NB4 (cell line): ENCODE measurements around the gene ARHGEF7.

Experiments
- DNase-seq: peaks from one replicate; pipeline ENCODE4 v3.0.0; 2010; ENCODE audit warnings: low read depth
- H3K4me3 ChIP-seq: one replicate; pipeline ENCODE4 v1.5.1; 2011; ENCODE audit warnings: mild to moderate bottlenecking, low read depth, low read length, moderate library complexity
- CTCF ChIP-seq: IDR thresholded peaks from one replicate; pipeline ENCODE4 v1.5.1; 2012; ENCODE audit warnings: low read depth, low read length
- MAX ChIP-seq: IDR thresholded peaks from 2 replicates; pipeline ENCODE4 v1.6.1; 2011; ENCODE audit warnings: low read depth, low read length
- MYC ChIP-seq: IDR thresholded peaks from 2 replicates; pipeline ENCODE4 v1.6.1; 2011; ENCODE audit warnings: low read depth, low read length
- POLR2A ChIP-seq: IDR thresholded peaks from 2 replicates; pipeline ENCODE4 v1.6.1; 2011; ENCODE audit warnings: mild to moderate bottlenecking; ENCODE audit not compliant: insufficient read length; ENCODE audit errors: extremely low read depth

ARHGEF7 gene

GRCh38 chr13:111171629-111172028 lies 56.5 kb downstream of the ARHGEF7 start:
- no peak for DNase-seq
- no peak overlapping the region for H3K4me3 ChIP-seq
- TF ChIP-seq CTCF (no peak), MYC (no peak), POLR2A (no peak), MAX (no peak)

GRCh38 chr13:111174377-111175114 lies 59.4 kb downstream of the ARHGEF7 start:
- no peak overlapping the region for H3K4me3 ChIP-seq
- DNase-seq, result no peak
- TF ChIP-seq MAX (no peak), CTCF (no peak), POLR2A (no peak), MYC (no peak)

GRCh38 chr13:111175372-111175771 lies 60.3 kb downstream of the ARHGEF7 start:
- TF ChIP-seq MYC, result no peak
- no peak for TF ChIP-seq POLR2A
- TF ChIP-seq MAX, result no peak
- TF ChIP-seq CTCF, result no peak
- DNase-seq, result no peak
- H3K4me3 ChIP-seq, result no peak overlapping the region

GRCh38 chr13:111175935-111176334 lies 60.8 kb downstream of the ARHGEF7 start:
- TF ChIP-seq POLR2A (no peak), MAX (no peak), CTCF (no peak), MYC (no peak)
- no peak for DNase-seq
- H3K4me3 ChIP-seq, result no peak overlapping the region

GRCh38 chr13:111176421-111176820 lies 61.3 kb downstream of the ARHGEF7 start:
- TF ChIP-seq MAX, result no peak
- no peak for TF ChIP-seq MYC
- TF ChIP-seq CTCF, result no peak
- no peak for TF ChIP-seq POLR2A
- H3K4me3 ChIP-seq, result no peak overlapping the region
- no peak for DNase-seq
